ENCODE data around the gene JADE2. TPM values are rescaled to one million over a fixed set of nuclear protein-coding genes. Genes with fewer than 3 reads are reported as not detected.
"Not testable (repeated sequence)": the region's sequence is repeated elsewhere in the genome, so short reads cannot be mapped to it uniquely, and the experiment has no call there.

JADE2 gene
- total RNA-seq, 2 experiments from 2014 or later, result 78.4 to 86.6 TPM

DNA sequence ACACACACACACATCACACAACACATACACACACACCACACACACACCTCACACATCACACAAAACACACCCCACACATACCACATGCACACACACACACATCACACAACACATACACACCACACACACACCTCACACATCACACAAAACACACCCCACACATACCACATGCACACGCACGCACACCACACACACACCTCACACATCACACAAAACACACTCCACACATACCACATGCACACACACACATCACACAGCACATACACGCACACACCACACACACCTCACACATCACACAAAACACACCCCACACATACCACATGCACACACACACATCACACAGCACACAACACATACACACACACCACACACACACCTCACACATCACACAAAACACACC, 31.1 kb downstream of the JADE2 start:
- H3K27me3 Mint-ChIP-seq (ENCODE audit: low read depth); DNase-seq; H3K9me3 Mint-ChIP-seq: not testable (repeated sequence)
- peaks cover 38% of the 10 kb centered on the region for H3K36me3 Mint-ChIP-seq (ENCODE audit: low read depth)
- CTCF ChIA-PET, result interaction anchor here (0.6 to 3.3 kb wide), 7 partner anchors 12 to 253 kb away, joined by 3 to 22 read pairs (median 5); no protein-coding TSS in a partner anchor
- H3K27ac Mint-ChIP-seq, result peak overlapping the region; percentile 85
- peaks cover 37% of the 10 kb centered on the region for H3K4me1 Mint-ChIP-seq (ENCODE audit: low read depth)
- intact Hi-C loops (cut with micrococcal nuclease), result loop anchor here (1.0 to 5.0 kb wide), 11 partner anchors 21 to 330 kb away; partner anchors contain the start of genes C5orf24, CAMLG, CDKL3 and PPP2CA
- H3K4me3 Mint-ChIP-seq, result peak overlapping the region; percentile 27

DNA sequence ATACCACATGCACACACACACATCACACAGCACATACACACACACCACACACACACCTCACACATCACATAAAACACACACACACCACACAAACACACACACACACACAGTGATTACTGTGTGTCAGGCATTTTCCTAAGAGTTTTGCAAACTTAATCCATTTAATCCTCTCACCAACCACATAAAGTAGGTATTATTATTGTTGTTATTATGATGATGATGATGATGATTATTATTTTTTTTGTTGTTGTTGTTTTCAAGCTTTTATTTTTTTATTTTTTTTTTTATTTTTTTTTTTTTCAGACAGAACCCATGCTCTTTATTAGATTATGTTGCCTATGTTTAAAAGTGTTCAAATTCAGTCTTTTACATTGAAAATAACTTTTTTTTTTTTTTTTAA, 31.5 kb downstream of the JADE2 start:
- Mint-ChIP-seq H3K4me1 (ENCODE audit: low read depth) (peaks cover 36% of the 10 kb centered on the region), H3K36me3 (ENCODE audit: low read depth) (peaks cover 39% of the 10 kb centered on the region), H3K27me3 (ENCODE audit: low read depth) (no peaks in the 10 kb centered on the region), H3K27ac (peak overlapping the region; percentile 85), H3K9me3 (no peaks in the 10 kb centered on the region), H3K4me3 (peak overlapping the region; percentile 27)
- no peak for DNase-seq
- CTCF ChIA-PET, result interaction anchor here (0.6 kb wide), 1 partner anchor 91 kb away, joined by 3 read pairs; no protein-coding TSS in a partner anchor
- intact Hi-C loops (cut with micrococcal nuclease), result loop anchor here (1.0 to 5.0 kb wide), 11 partner anchors 20 to 331 kb away; partner anchors contain the start of genes C5orf24, CAMLG, CDKL3 and PPP2CA

DNA sequence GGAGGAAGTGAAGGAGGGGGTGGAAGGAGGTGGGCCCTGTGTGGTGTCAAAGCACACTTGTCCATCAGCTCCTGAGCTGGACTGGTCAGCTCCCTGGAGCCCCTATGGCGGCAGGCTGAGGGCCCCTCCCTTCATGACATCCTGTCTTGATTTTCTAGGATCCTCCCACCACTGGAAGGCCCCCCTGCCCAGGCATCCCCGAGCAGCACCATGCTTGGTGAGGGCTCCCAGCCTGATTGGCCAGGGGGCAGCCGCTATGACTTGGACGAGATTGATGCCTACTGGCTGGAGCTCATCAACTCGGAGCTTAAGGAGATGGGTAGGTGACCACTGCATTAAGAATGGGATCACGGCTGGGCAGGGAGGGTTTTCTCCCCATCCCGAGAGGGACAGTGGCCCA, 34.2 kb downstream of the JADE2 start:
- DNase-seq, result no peak
- Mint-ChIP-seq H3K27ac (peak overlapping the region; percentile 12), H3K4me3 (no peak overlapping the region), H3K9me3 (no peaks in the 10 kb centered on the region), H3K4me1 (ENCODE audit: low read depth) (peaks cover 21% of the 10 kb centered on the region), H3K27me3 (ENCODE audit: low read depth) (no peaks in the 10 kb centered on the region), H3K36me3 (ENCODE audit: low read depth) (peaks cover 40% of the 10 kb centered on the region)
- intact Hi-C loops (cut with micrococcal nuclease), result loop anchor here (5.0 kb wide), 1 partner anchor 288 kb away; the partner anchor contains the start of gene C5orf24
- CTCF ChIA-PET, result interaction anchor here (1.1 to 1.9 kb wide), 4 partner anchors 9 to 31 kb away, joined by 3 to 7 read pairs (median 4); no protein-coding TSS in a partner anchor

DNA sequence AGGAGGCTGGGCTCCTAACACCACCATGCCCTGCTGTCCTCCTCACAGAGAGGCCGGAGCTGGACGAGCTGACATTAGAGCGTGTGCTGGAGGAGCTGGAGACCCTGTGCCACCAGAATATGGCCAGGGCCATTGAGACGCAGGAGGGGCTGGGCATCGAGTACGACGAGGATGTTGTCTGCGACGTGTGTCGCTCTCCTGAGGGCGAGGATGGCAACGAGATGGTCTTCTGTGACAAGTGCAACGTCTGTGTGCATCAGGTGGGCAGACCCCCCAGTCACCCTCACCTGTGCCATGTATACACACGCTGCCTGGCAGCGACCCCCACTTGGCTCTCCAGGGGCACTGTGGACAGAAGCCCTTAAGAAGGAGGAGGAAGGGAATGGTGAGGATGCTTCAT, 35.2 kb downstream of the JADE2 start:
- intact Hi-C loops (cut with micrococcal nuclease), result no loop called here
- Mint-ChIP-seq H3K4me1 (ENCODE audit: low read depth) (peaks cover 11% of the 10 kb centered on the region), H3K9me3 (no peaks in the 10 kb centered on the region), H3K4me3 (no peak overlapping the region), H3K36me3 (ENCODE audit: low read depth) (peaks cover 36% of the 10 kb centered on the region), H3K27me3 (ENCODE audit: low read depth) (no peaks in the 10 kb centered on the region), H3K27ac (peak overlapping the region; percentile 11)
- no peak for DNase-seq
- CTCF ChIA-PET, result interaction anchor here (0.9 to 1.7 kb wide), 3 partner anchors 8 to 30 kb away, joined by 3 to 7 read pairs (median 3); no protein-coding TSS in a partner anchor

DNA sequence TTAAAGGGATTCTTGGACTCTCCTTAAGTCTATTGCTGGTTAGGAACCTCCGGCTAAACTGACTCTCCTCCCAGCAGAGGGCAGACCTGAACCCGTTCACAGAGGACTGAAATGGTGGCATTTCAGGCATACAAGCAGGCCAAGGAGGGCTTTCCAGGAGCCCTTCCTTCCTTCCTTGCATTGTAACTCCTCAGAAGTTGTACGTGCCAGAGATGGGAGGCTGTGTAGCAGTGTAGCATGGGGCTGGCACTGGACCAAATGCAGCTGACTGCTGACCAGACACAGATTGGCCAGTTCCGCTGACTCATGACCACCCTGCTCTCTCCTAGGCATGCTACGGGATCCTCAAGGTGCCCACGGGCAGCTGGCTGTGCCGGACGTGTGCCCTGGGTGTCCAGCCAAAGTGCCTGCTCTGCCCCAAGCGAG, 36.4 kb downstream of the JADE2 start:
- Mint-ChIP-seq H3K36me3 (ENCODE audit: low read depth) (peaks cover 31% of the 10 kb centered on the region), H3K27me3 (ENCODE audit: low read depth) (no peaks in the 10 kb centered on the region), H3K9me3 (no peaks in the 10 kb centered on the region), H3K4me1 (ENCODE audit: low read depth) (peaks cover 1% of the 10 kb centered on the region), H3K27ac (peak overlapping the region; percentile 76), H3K4me3 (no peak overlapping the region)
- DNase-seq, result peak; percentile 39
- CTCF ChIA-PET, result interaction anchor here (0.6 to 1.4 kb wide), 3 partner anchors 17 to 96 kb away, joined by 3 to 4 read pairs (median 4); no protein-coding TSS in a partner anchor
- intact Hi-C loops (cut with micrococcal nuclease), result no loop called here

GRCh38 chr5:134563221-134563620, 37.8 kb downstream of the JADE2 start:
- CTCF ChIA-PET, result interaction anchor here (1.2 to 1.4 kb wide), 3 partner anchors 18 to 29 kb away, joined by 4 read pairs; no protein-coding TSS in a partner anchor

GRCh38 chr5:134563962-134564361, 38.5 kb downstream of the JADE2 start:
- Mint-ChIP-seq H3K27ac (no peak overlapping the region), H3K9me3 (no peaks in the 10 kb centered on the region), H3K36me3 (ENCODE audit: low read depth) (peaks cover 36% of the 10 kb centered on the region), H3K27me3 (ENCODE audit: low read depth) (no peaks in the 10 kb centered on the region), H3K4me1 (ENCODE audit: low read depth) (peaks cover 3% of the 10 kb centered on the region), H3K4me3 (no peak overlapping the region)
- intact Hi-C loops (cut with micrococcal nuclease), result no loop called here
- DNase-seq, result no peak
- CTCF ChIA-PET, result no interaction called here

More at GRCh38 chr5:134563221-134563620, 37.8 kb downstream of the JADE2 start:
- Mint-ChIP-seq H3K36me3 (ENCODE audit: low read depth) (peaks cover 36% of the 10 kb centered on the region), H3K4me1 (ENCODE audit: low read depth) (peaks cover 3% of the 10 kb centered on the region), H3K9me3 (no peaks in the 10 kb centered on the region), H3K4me3 (no peak overlapping the region), H3K27ac (no peak overlapping the region), H3K27me3 (ENCODE audit: low read depth) (no peaks in the 10 kb centered on the region)
- intact Hi-C loops (cut with micrococcal nuclease), result no loop called here
- DNase-seq, result no peak

GRCh38 chr5:134564396-134564795, 38.9 kb downstream of the JADE2 start:
- intact Hi-C loops (cut with micrococcal nuclease), result no loop called here
- Mint-ChIP-seq H3K27me3 (ENCODE audit: low read depth) (no peaks in the 10 kb centered on the region), H3K4me1 (ENCODE audit: low read depth) (peaks cover 3% of the 10 kb centered on the region), H3K4me3 (no peak overlapping the region), H3K9me3 (no peaks in the 10 kb centered on the region), H3K36me3 (ENCODE audit: low read depth) (peaks cover 36% of the 10 kb centered on the region), H3K27ac (no peak overlapping the region)
- CTCF ChIA-PET, result no interaction called here
- DNase-seq, result no peak

DNA sequence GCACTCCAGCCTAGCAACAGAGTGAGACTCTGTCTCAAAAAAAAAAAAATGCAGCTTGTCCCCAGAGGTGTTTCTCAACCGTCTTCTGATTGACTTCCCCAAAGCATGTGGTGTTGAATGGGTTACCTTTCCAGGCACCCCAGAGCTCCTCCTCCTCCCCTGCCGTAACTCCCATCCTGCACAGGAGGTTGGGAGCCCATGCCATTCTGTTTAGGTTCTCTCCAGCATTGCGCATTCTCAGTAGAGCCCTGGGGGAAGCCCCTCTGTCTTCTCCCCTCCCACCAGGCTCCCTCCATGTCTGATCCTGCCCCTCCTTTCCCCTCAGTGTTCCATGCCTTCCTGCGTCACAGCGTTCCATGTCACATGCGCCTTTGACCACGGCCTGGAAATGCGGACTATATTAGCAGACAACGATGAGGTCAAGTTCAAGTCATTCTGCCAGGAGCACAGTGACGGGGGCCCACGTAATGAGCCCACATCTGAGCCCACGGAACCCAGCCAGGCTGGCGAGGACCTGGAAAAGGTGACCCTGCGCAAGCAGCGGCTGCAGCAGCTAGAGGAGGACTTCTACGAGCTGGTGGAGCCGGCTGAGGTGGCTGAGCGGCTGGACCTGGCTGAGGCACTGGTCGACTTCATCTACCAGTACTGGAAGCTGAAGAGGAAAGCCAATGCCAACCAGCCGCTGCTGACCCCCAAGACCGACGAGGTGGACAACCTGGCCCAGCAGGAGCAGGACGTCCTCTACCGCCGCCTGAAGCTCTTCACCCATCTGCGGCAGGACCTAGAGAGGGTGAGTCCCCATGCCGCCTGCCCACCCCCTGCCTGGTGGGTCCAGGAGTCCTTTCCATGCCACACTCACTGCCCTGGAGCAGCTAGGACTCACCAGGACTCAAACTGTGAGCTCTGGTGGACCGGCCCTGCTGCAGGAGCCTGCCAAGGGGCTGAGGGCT, 40.6 kb downstream of the JADE2 start:
- intact Hi-C loops (cut with micrococcal nuclease), result no loop called here
- Mint-ChIP-seq H3K27me3 (ENCODE audit: low read depth) (no peaks in the 10 kb centered on the region), H3K9me3 (no peaks in the 10 kb centered on the region), H3K36me3 (ENCODE audit: low read depth) (peaks cover 37% of the 10 kb centered on the region), H3K27ac (peak overlapping the region; percentile 13), H3K4me1 (ENCODE audit: low read depth) (peaks cover 3% of the 10 kb centered on the region), H3K4me3 (no peak overlapping the region)
- CTCF ChIA-PET, result no interaction called here
- DNase-seq, result no peak

DNA sequence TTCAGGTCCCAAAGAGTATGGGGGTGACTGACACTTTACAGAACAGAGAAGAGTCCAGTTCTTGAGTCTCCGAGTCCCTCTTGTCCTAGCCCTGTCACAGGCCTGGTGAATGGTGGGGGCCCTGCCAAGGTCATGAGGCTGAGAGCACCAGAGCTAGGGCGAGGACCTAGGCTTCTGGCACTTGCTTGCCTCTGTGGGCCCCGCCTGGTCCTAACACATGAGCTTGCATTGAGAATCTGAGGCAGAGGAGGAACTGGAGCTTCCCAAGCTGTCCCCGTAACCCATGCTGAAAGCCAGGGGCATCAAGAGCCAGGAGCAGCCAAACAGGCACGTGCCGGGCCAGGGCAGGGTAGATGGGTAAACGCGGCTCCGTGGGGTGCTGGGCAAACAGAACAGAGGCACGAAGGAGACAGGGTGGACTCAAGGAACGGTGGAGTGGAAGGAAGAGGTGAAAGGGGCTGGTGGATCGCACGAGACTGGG, 41.3 kb downstream of the JADE2 start:
- intact Hi-C loops (cut with micrococcal nuclease), result no loop called here
- Mint-ChIP-seq H3K36me3 (ENCODE audit: low read depth) (peaks cover 34% of the 10 kb centered on the region), H3K4me3 (no peak overlapping the region), H3K27ac (peak overlapping the region; percentile 51), H3K27me3 (ENCODE audit: low read depth) (no peaks in the 10 kb centered on the region), H3K4me1 (ENCODE audit: low read depth) (peaks cover 3% of the 10 kb centered on the region), H3K9me3 (no peaks in the 10 kb centered on the region)
- CTCF ChIA-PET, result no interaction called here
- no peak for DNase-seq

DNA sequence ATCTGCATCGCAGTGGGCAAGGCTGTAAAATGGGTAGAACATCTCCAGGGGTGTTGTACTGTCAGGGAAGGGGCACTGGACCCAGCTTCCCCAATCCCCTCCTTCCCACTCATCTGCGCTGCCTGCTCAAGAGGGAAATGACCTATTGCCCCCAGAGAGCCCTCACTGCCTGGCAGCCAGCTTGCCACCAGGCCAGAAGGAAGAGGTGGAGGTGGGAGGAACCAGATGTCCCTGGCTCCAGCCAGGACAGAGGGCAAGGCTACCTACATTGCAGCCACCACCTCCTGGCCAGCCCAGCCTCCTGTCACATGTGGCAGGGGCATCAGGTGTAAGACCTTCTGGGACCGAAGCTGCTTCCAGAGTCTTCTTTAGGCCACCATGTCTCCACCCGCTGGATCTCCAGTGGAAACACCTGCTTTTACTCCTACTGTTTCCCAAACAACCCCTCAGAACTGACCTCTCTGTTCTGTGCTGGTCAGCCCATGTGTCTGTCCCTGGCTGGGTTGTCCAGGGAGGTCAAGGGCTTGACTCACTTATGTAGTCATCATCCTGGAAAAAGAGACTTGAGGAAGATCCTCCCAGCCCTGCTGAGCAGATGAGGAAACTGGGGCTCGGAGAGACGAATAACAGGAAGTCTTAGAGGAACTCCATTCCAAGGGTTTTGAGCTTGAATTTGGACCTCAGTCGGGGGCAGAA, 42.3 kb downstream of the JADE2 start:
- Mint-ChIP-seq H3K4me3 (no peak overlapping the region), H3K4me1 (ENCODE audit: low read depth) (peaks cover 3% of the 10 kb centered on the region), H3K27ac (peak overlapping the region; percentile 81), H3K9me3 (no peaks in the 10 kb centered on the region), H3K36me3 (ENCODE audit: low read depth) (peaks cover 30% of the 10 kb centered on the region), H3K27me3 (ENCODE audit: low read depth) (no peaks in the 10 kb centered on the region)
- CTCF ChIA-PET, result interaction anchor here (0.6 to 1.0 kb wide), 3 partner anchors 8 to 51 kb away, joined by 3 to 4 read pairs (median 3); no protein-coding TSS in a partner anchor
- no peak for DNase-seq
- intact Hi-C loops (cut with micrococcal nuclease), result no loop called here

GRCh38 chr5:134568337-134568700, 42.8 kb downstream of the JADE2 start:
- H3K4me1 Mint-ChIP-seq (ENCODE audit: low read depth), result peaks cover 3% of the 10 kb centered on the region
- peak overlapping the region; percentile 81 for H3K27ac Mint-ChIP-seq
- H3K36me3 Mint-ChIP-seq (ENCODE audit: low read depth), result peaks cover 32% of the 10 kb centered on the region
- H3K9me3 Mint-ChIP-seq, result no peaks in the 10 kb centered on the region
- DNase-seq, result no peak
- H3K4me3 Mint-ChIP-seq, result no peak overlapping the region
- H3K27me3 Mint-ChIP-seq (ENCODE audit: low read depth), result no peaks in the 10 kb centered on the region
- intact Hi-C loops (cut with micrococcal nuclease), result no loop called here
- CTCF ChIA-PET, result interaction anchor here (1.0 kb wide), 2 partner anchors 8 to 16 kb away, joined by 3 read pairs; no protein-coding TSS in a partner anchor
